K562 (cell line): Measurements from ENCODE around the gene PHAX. TPM values are rescaled to one million over a fixed set of nuclear protein-coding genes. Genes with fewer than 3 reads are reported as not detected.

Experiments used
- ATAC-seq: fragments of 200-7000 bp; cut with Tn5 transposase; 3 replicates; pipeline ENCODE4 v1.9.1; 2020; ENCODE audit warnings: moderate library complexity
- BruUV-seq: library from RNA; stranded (reverse); fragments of 400-500 nt; replicated peaks from 2 replicates; lab custom pipeline; 2021; lab: Mats Ljungman, UMichigan
- CTCF ChIA-PET: fragments of 300-600 bp; formaldehyde crosslinking; extraction: SDS; loops from one replicate; lab custom pipeline; 2021; ENCODE audit warnings: low intra/inter-chr PET ratio; lab: Yijun Ruan, JAX
- POLR2A ChIA-PET: fragments of 300-600, 350-650 bp; sonication (Branson Sonifier 250); formaldehyde crosslinking; extraction: SDS; loops from one replicate; lab custom pipeline; 2021; ENCODE audit warnings: antibody characterized with exemption, inconsistent platforms; lab: Yijun Ruan, JAX
- DNase-seq, 4 experiments: peaks; one replicate each; pipeline versions ENCODE4 v3.0.0 to v3.0.0-alpha.2; 2011 to 2018; ENCODE audit warnings: low spot score in 3 of 4, mixed read lengths in 3 of 4; ENCODE audit errors: extremely low read depth in 1 of 4
- FAIRE-seq: peaks from 2 replicates; lab custom pipeline; 2011; peaks lifted over from hg19 to GRCh38; lab: Jason Lieb, UNC
- H2AFZ ChIP-seq: 2 replicates; pipeline ENCODE4 v1.6.0; 2011; ENCODE audit warnings: low read depth, low read length, control low read depth, inconsistent platforms
- H3K27ac ChIP-seq: fragments of 200-600 bp; 3 replicates; pipeline ENCODE4 v1.8.0; 2011; ENCODE audit warnings: low read depth, mild to moderate bottlenecking, control low read depth, inconsistent platforms, low read length, moderate library complexity, mixed read lengths; ENCODE audit errors: extremely low read depth
- H3K27me3 ChIP-seq, 2 experiments: fragments of 300-600 bp in 1 of 2; 2 replicates in 1 of 2; 3 replicates in 1 of 2; pipeline versions ENCODE4 v1.6.0 to v1.8.0; 2011; ENCODE audit warnings: inconsistent platforms in 2 of 2, low read length in 2 of 2, mild to moderate bottlenecking in 1 of 2, mixed read lengths in 1 of 2, moderate library complexity in 1 of 2; ENCODE audit not compliant: control insufficient read depth in 2 of 2, insufficient read depth in 2 of 2
- H3K36me3 ChIP-seq: fragments of 300-600 bp; 3 replicates; pipeline ENCODE4 v1.8.0; 2011; ENCODE audit warnings: mild to moderate bottlenecking, low read length, inconsistent platforms; ENCODE audit not compliant: control insufficient read depth, insufficient read depth
- H3K4me1 ChIP-seq, 2 experiments: fragments of 200-600 bp in 1 of 2; replicated peaks in 1 of 2; 2 replicates in 1 of 2; 3 replicates in 1 of 2; pipeline versions ENCODE4 v1.5.1 to v1.8.0; 2011; ENCODE audit warnings: inconsistent platforms in 2 of 2, low read length in 2 of 2, mild to moderate bottlenecking in 1 of 2, mixed read lengths in 1 of 2, moderate library complexity in 1 of 2; ENCODE audit not compliant: control insufficient read depth in 2 of 2, insufficient read depth in 2 of 2
- H3K4me2 ChIP-seq: 2 replicates; pipeline ENCODE4 v1.6.1; 2011; ENCODE audit warnings: low read length, control low read depth, inconsistent platforms, mixed read lengths; ENCODE audit not compliant: insufficient read depth
- H3K4me3 ChIP-seq: fragments of 200-600 bp; sonication (generic), shearing (Covaris generic); 2 replicates; pipeline ENCODE4 v1.5.1; 2016; ENCODE audit warnings: control low read depth, inconsistent platforms
- H3K79me2 ChIP-seq: fragments of 200-600 bp; 3 replicates; pipeline ENCODE4 v1.8.0; 2011; ENCODE audit warnings: low read length, inconsistent platforms; ENCODE audit not compliant: control insufficient read depth, insufficient read depth
- H3K9ac ChIP-seq, 2 experiments: 2 replicates each; pipeline versions ENCODE4 v1.6.0 to v1.6.1; 2011; ENCODE audit warnings: low read depth in 2 of 2, low read length in 2 of 2, control low read depth in 1 of 2, inconsistent platforms in 1 of 2, mild to moderate bottlenecking in 1 of 2, mixed read lengths in 1 of 2; ENCODE audit not compliant: insufficient read depth in 1 of 2
- H3K9me1 ChIP-seq: one replicate; pipeline ENCODE4 v1.6.0; 2011; ENCODE audit warnings: inconsistent platforms, mild to moderate bottlenecking, low read length, moderate library complexity; ENCODE audit not compliant: control insufficient read depth, insufficient read depth
- H3K9me3 ChIP-seq: replicated peaks from 2 replicates; pipeline ENCODE4 v1.5.1; 2011; ENCODE audit warnings: low read depth, low read length, inconsistent platforms; ENCODE audit not compliant: control insufficient read depth, insufficient read depth
- H4K20me1 ChIP-seq: replicated peaks from 2 replicates; pipeline ENCODE4 v1.6.1; 2011; ENCODE audit warnings: low read length, inconsistent platforms, mixed read lengths; ENCODE audit not compliant: control insufficient read depth, insufficient read depth
- ATF3 ChIP-seq, 2 experiments: fragments of 450-650 bp in 1 of 2; sonication (generic) in 1 of 2; formaldehyde crosslinking in 1 of 2; IDR thresholded peaks in 1 of 2; conservative IDR thresholded peaks in 1 of 2; 2 replicates each; pipeline versions ENCODE4 v1.6.1 to v1.8.1; 2016 to 2023; ENCODE audit warnings: mild to moderate bottlenecking in 2 of 2, moderate library complexity in 2 of 2, inconsistent platforms in 1 of 2, missing genetic modification reagents in 1 of 2
- CEBPZ ChIP-seq: fragments of 150-350 bp; IDR thresholded peaks from 2 replicates; pipeline ENCODE4 v1.6.1; 2014; ENCODE audit warnings: low read depth, mild to moderate bottlenecking, low read length, borderline replicate concordance
- FOSL1 ChIP-seq: fragments of 200-800 bp; sonication (Bioruptor generic); conservative IDR thresholded peaks from 2 replicates; pipeline ENCODE4 v1.6.1; 2016; ENCODE audit warnings: missing genetic modification characterization, missing compliant biosample characterization
- GATAD2A ChIP-seq: fragments of 450-650 bp; IDR thresholded peaks from 2 replicates; pipeline ENCODE4 v1.6.1; 2017
- HDAC6 ChIP-seq: IDR thresholded peaks from 2 replicates; pipeline ENCODE4 v1.6.1; 2012; ENCODE audit warnings: low read depth, mild to moderate bottlenecking, control low read depth, inconsistent platforms, low read length, moderate library complexity
- HSF4 ChIP-seq: fragments of 250-450 bp; sonication (Bioruptor Pico); IDR thresholded peaks from 2 replicates; pipeline ENCODE4 v2.1.2; 2022; ENCODE audit warnings: mild to moderate bottlenecking, moderate library complexity, borderline replicate concordance
- JUNB ChIP-seq: fragments of 450-650 bp; formaldehyde crosslinking; conservative IDR thresholded peaks from 2 replicates; pipeline ENCODE4 v1.4.0; 2020; ENCODE audit warnings: mild to moderate bottlenecking
- MED1 ChIP-seq: sonication (generic); formaldehyde crosslinking; IDR thresholded peaks from 2 replicates; pipeline ENCODE4 v1.8.1; 2023; ENCODE audit warnings: missing genetic modification reagents, borderline replicate concordance
- MYNN ChIP-seq, 2 experiments: sonication (generic); formaldehyde crosslinking in 1 of 2; IDR thresholded peaks; 2 replicates each; pipeline versions ENCODE4 v1.5.0 to v1.6.1; 2016 to 2020; ENCODE audit warnings: antibody characterized with exemption in 1 of 2, missing genetic modification reagents in 1 of 2
- NFIC ChIP-seq: fragments of 450-650 bp; IDR thresholded peaks from 2 replicates; pipeline ENCODE4 v1.6.1; 2017; ENCODE audit warnings: mild to moderate bottlenecking, inconsistent platforms
- RBBP5 ChIP-seq: fragments of 200-600 bp; sonication (generic); IDR thresholded peaks from 2 replicates; pipeline ENCODE4 v1.6.1; 2012; ENCODE audit warnings: borderline replicate concordance, mild to moderate bottlenecking, low read length, control low read depth, inconsistent platforms; ENCODE audit not compliant: insufficient read depth, poor library complexity, severe bottlenecking
- TARDBP ChIP-seq: fragments of 450-650 bp; IDR thresholded peaks from 2 replicates; pipeline ENCODE4 v1.6.1; 2016
- ZNF311 ChIP-seq: fragments of 250-450 bp; sonication (Bioruptor Pico); IDR thresholded peaks from 2 replicates; pipeline ENCODE4 v1.4.0; 2020; ENCODE audit warnings: mild to moderate bottlenecking, moderate library complexity
- ZNF76 ChIP-seq: fragments of 250-450 bp; sonication (Bioruptor Pico); IDR thresholded peaks from 2 replicates; pipeline ENCODE4 v1.4.0; 2020; ENCODE audit warnings: mild to moderate bottlenecking, moderate library complexity, borderline replicate concordance
- WGBS: fragments of 100-300 bp; shearing (Covaris generic); methylation state at CpG from one replicate; pipeline ENCODE4 v1.1.6; 2016; ENCODE audit warnings: low coverage, mixed read lengths; ENCODE audit not compliant: insufficient coverage; ENCODE audit errors: missing lambda C conversion rate; 5-methylcytosine and 5-hydroxymethylcytosine counted together
- in situ Hi-C: fragments of 300-500 bp; cut with MboI; formaldehyde crosslinking; loops from 4 replicates; pipeline ENCODE4 v1.15.0; 2018; ENCODE audit warnings: inconsistent platforms, mixed read lengths
- intact Hi-C: fragments of 100-400 bp; cut with micrococcal nuclease; formaldehyde crosslinking; loops from 2 replicates; pipeline ENCODE4 v1.14.2; 2022
- polyA plus RNA-seq, 8 experiments: library from polyadenylated mRNA; depleted of rRNA in 4 of 8; stranded (reverse) in 5 of 8; unstranded in 3 of 8; fragments of >200 nt; fragmentation: Nextera tagmentation in 2 of 8; fragmentation: Illumina TruSeq in 1 of 8; extraction: Ambion mirVana in 2 of 8; extraction: Trizol in 1 of 8; gene quantifications; 2 replicates each; pipeline versions ENCODE4 v1.2.1 to v1.2.3, GENCODE V29; 2011 to 2014; ENCODE audit warnings: inconsistent platforms in 1 of 8, missing spikeins in 1 of 8
- total RNA-seq, 7 experiments: library from RNA; depleted of rRNA in 6 of 7; stranded (reverse); fragments of >200 nt in 6 of 7; fragmentation: Illumina TruSeq in 2 of 7; extraction: Trizol in 2 of 7; gene quantifications; 2 replicates each; pipeline versions ENCODE4 v1.2.1 to v1.2.3, GENCODE V29; 2011 to 2021; ENCODE audit warnings: low replicate concordance in 1 of 7
- TF ChIP-seq, protein P1 (sequence below): fragments of 250-450 bp; sonication (Bioruptor Pico); IDR thresholded peaks from 2 replicates; pipeline ENCODE4 v1.6.1; 2021; ENCODE audit warnings: mild to moderate bottlenecking

The PHAX gene
- total and polyA plus RNA-seq, 9 of the 15 experiments (the other 6 are each of a cell fraction or from before 2014, with no cell fraction given): 20.2 to 59.8 (median 43.5) TPM

GRCh38 chr5:126600631-126601511, at the start of gene PHAX (continued):
- no peak for TF ChIP-seq JUNB (CRISPR knock-in tag)

GRCh38 chr5:126552614-126553013, 48.1 kb upstream of the PHAX start:
- DNase-seq: no peak
- H3K9me1 ChIP-seq: no peaks in the 10 kb centered on the region
- FAIRE-seq: no peak
- 6% methylated on average over 2 of the region's 2 CpGs for WGBS
- intact Hi-C loops (no loop called here), in situ Hi-C loops (no loop called here)
- ChIA-PET CTCF (no interaction called here), POLR2A (no interaction called here)
- no peak overlapping the region for H3K4me3 ChIP-seq
- no TSS peak for BruUV-seq
- H3K36me3 ChIP-seq: no peaks in the 10 kb centered on the region
- no peaks in the 10 kb centered on the region for H3K4me1 ChIP-seq
- no peaks in the 10 kb centered on the region for H4K20me1 ChIP-seq
- no peaks in the 10 kb centered on the region for H3K9me3 ChIP-seq
- no peak for ATAC-seq
- H3K79me2 ChIP-seq: no peaks in the 10 kb centered on the region
- peaks cover 0 to 5% of the 10 kb centered on the region in 2 experiments; a peak in 3 of 5 replicates for H3K27me3 ChIP-seq
- no peak overlapping the region for H3K9ac ChIP-seq
- H3K27ac ChIP-seq: no peak overlapping the region
- no peak overlapping the region for H3K4me2 ChIP-seq
- H2AFZ ChIP-seq: no peak overlapping the region
- no peak for TF ChIP-seq GATAD2A
- TF ChIP-seq MYNN (IDR thresholded peaks at IDR 0.05): no peak
- no peak for TF ChIP-seq MYNN (CRISPR knock-in tag; IDR thresholded peaks at IDR 0.05)
- TF ChIP-seq NFIC: no peak
- TF ChIP-seq ZNF76 (CRISPR knock-in tag): no peak
- no peak for TF ChIP-seq RBBP5
- TF ChIP-seq HDAC6: no peak
- TF ChIP-seq ZNF311: no peak
- peak; percentile 73 for TF ChIP-seq ATF3 (IDR thresholded peaks at IDR 0.05)
- TF ChIP-seq ATF3 (CRISPR knock-in tag; conservative IDR thresholded peaks at IDR 0.05): no peak
- TF ChIP-seq FOSL1 (tag): peak; percentile 55; the same call in 1 of the 2 replicates
- no peak for TF ChIP-seq HSF4 (CRISPR knock-in tag)
- TF ChIP-seq, protein P1, sequence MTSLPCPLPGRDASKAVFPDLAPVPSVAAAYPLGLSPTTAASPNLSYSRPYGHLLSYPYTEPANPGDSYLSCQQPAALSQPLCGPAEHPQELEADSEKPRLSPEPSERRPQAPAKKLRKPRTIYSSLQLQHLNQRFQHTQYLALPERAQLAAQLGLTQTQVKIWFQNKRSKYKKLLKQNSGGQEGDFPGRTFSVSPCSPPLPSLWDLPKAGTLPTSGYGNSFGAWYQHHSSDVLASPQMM (CRISPR knock-in tag): no peak
- TF ChIP-seq CEBPZ: no peak
- TF ChIP-seq TARDBP: no peak
- TF ChIP-seq MED1 (CRISPR knock-in tag): no peak
